SK-N-SH (cell line): ENCODE results near the gene PRPSAP2. TPM values are rescaled to one million over a fixed set of nuclear protein-coding genes. Genes with fewer than 3 reads are reported as not detected.
A peak's percentile ranks its signal among the peaks of the same experiment; 100 is the strongest.

Experiments
- CTCF ChIA-PET: fragments of 300-600, 350-600 bp; formaldehyde crosslinking; extraction: SDS; loops from one replicate; lab custom pipeline; 2021; lab: Yijun Ruan, JAX
- POLR2A ChIA-PET: fragments of 350-600 bp; sonication (Branson Sonifier 250); formaldehyde crosslinking; extraction: SDS; loops from one replicate; lab custom pipeline; 2020; ENCODE audit warnings: antibody characterized with exemption, inconsistent platforms; lab: Yijun Ruan, JAX
- DNase-seq: peaks from one replicate; pipeline ENCODE4 v3.0.0; 2012
- H2AFZ ChIP-seq: fragments of 200-600 bp; sonication (generic); 2 replicates; pipeline ENCODE4 v1.8.1; 2016; ENCODE audit warnings: antibody characterized with exemption, mild to moderate bottlenecking, low read depth
- H3F3A ChIP-seq: fragments of 200-600 bp; sonication (generic); replicated peaks from 2 replicates; pipeline ENCODE3; 2016; ENCODE audit warnings: antibody characterized with exemption, mild to moderate bottlenecking; ENCODE audit not compliant: insufficient read depth
- H3K27ac ChIP-seq, 2 experiments: fragments of 200-500 bp in 1 of 2; fragments of 200-600 bp in 1 of 2; sonication (Bioruptor generic) in 1 of 2; sonication (generic), shearing (Covaris generic) in 1 of 2; 2 replicates each; pipeline versions ENCODE4 v1.5.1 to v1.6.1; 2014 to 2016; ENCODE audit warnings: low read depth in 2 of 2, inconsistent platforms in 1 of 2, low read length in 1 of 2, mild to moderate bottlenecking in 1 of 2, mixed read lengths in 1 of 2
- H3K27me3 ChIP-seq: fragments of 200-600 bp; sonication (generic), shearing (Covaris generic); 2 replicates; pipeline ENCODE4 v1.6.1; 2016; ENCODE audit warnings: mixed run types; ENCODE audit not compliant: insufficient read depth
- H3K36me3 ChIP-seq, 2 experiments: fragments of 200-500 bp in 1 of 2; fragments of 200-600 bp in 1 of 2; sonication (Bioruptor generic) in 1 of 2; sonication (generic) in 1 of 2; replicated peaks in 1 of 2; 2 replicates each; pipeline versions ENCODE3 to v1.5.1; 2014 to 2016; ENCODE audit warnings: low read length in 1 of 2, mild to moderate bottlenecking in 1 of 2; ENCODE audit not compliant: insufficient read depth in 2 of 2, control insufficient read depth in 1 of 2
- H3K4me1 ChIP-seq, 2 experiments: fragments of 200-500 bp in 1 of 2; fragments of 200-600 bp in 1 of 2; sonication (Bioruptor generic) in 1 of 2; sonication (generic), shearing (Covaris generic) in 1 of 2; 2 replicates each; pipeline versions ENCODE4 v1.5.1 to v1.6.1; 2014 to 2016; ENCODE audit warnings: low read depth in 1 of 2, low read length in 1 of 2, mixed run types in 1 of 2; ENCODE audit not compliant: insufficient read depth in 2 of 2, control insufficient read depth in 1 of 2
- H3K4me2 ChIP-seq: fragments of 200-600 bp; sonication (generic), shearing (Covaris generic); 2 replicates; pipeline ENCODE4 v1.6.1; 2017; ENCODE audit warnings: mixed run types
- H3K4me3 ChIP-seq, 2 experiments: fragments of 200-500 bp in 1 of 2; fragments of 200-600 bp in 1 of 2; sonication (Bioruptor generic) in 1 of 2; sonication (generic), shearing (Covaris generic) in 1 of 2; 2 replicates each; pipeline versions ENCODE4 v1.5.1 to v1.8.1; 2014 to 2016; ENCODE audit warnings: low read depth in 2 of 2, inconsistent platforms in 1 of 2, low read length in 1 of 2, mild to moderate bottlenecking in 1 of 2, mixed read lengths in 1 of 2, moderate library complexity in 1 of 2
- H3K79me2 ChIP-seq: fragments of 200-600 bp; sonication (generic); 2 replicates; pipeline ENCODE4 v1.8.1; 2017; ENCODE audit warnings: mild to moderate bottlenecking; ENCODE audit not compliant: insufficient read depth
- H3K9ac ChIP-seq: fragments of 200-600 bp; sonication (generic); 2 replicates; pipeline ENCODE4 v1.6.1; 2017; ENCODE audit warnings: mixed run types
- H3K9me2 ChIP-seq: fragments of 200-600 bp; sonication (generic); 2 replicates; pipeline ENCODE4 v1.6.1; 2017; ENCODE audit warnings: mixed run types
- H3K9me3 ChIP-seq: fragments of 200-600 bp; sonication (generic); 2 replicates; pipeline ENCODE4 v1.6.1; 2017; ENCODE audit warnings: mixed run types, mild to moderate bottlenecking, moderate library complexity
- H4K20me1 ChIP-seq: fragments of 200-600 bp; sonication (generic); 2 replicates; pipeline ENCODE4 v1.6.1; 2017; ENCODE audit warnings: mild to moderate bottlenecking, mixed run types; ENCODE audit not compliant: insufficient read depth
- CHD2 ChIP-seq: fragments of 150-350 bp; IDR thresholded peaks from 2 replicates; pipeline ENCODE4 v1.6.1; 2018; ENCODE audit warnings: low read length; ENCODE audit not compliant: partially characterized antibody
- EP300 ChIP-seq, 2 experiments: IDR thresholded peaks; 2 replicates each; pipeline versions ENCODE4 v1.4.0 to v1.6.1; 2012; ENCODE audit warnings: borderline replicate concordance in 1 of 2, low read depth in 1 of 2, low read length in 1 of 2
- EZH2phosphoT487 ChIP-seq: fragments of 200-600 bp; sonication (generic); IDR thresholded peaks from 2 replicates; pipeline ENCODE4 v1.6.1; 2017; ENCODE audit warnings: low read depth, mixed run types, mild to moderate bottlenecking, antibody characterized with exemption, moderate library complexity, borderline replicate concordance
- FOXM1 ChIP-seq: IDR thresholded peaks from 2 replicates; pipeline ENCODE4 v1.4.0; 2012; ENCODE audit warnings: low read depth, mild to moderate bottlenecking
- GABPA ChIP-seq: IDR thresholded peaks from 2 replicates; pipeline ENCODE4 v1.4.0; 2012; ENCODE audit warnings: low read depth, mild to moderate bottlenecking
- GATA2 ChIP-seq: sonication (generic); formaldehyde crosslinking; IDR thresholded peaks from 2 replicates; pipeline ENCODE4 v1.5.0; 2020; ENCODE audit warnings: mild to moderate bottlenecking, missing genetic modification reagents
- MEF2A ChIP-seq: IDR thresholded peaks from 2 replicates; pipeline ENCODE4 v1.4.0; 2012; ENCODE audit warnings: low read depth, borderline replicate concordance
- MXI1 ChIP-seq: IDR thresholded peaks from 2 replicates; pipeline ENCODE4 v1.6.1; 2012; ENCODE audit warnings: mild to moderate bottlenecking, low read depth, low read length, improper control_type of control experiment
- NFIC ChIP-seq: IDR thresholded peaks from 2 replicates; pipeline ENCODE4 v1.4.0; 2012; ENCODE audit warnings: borderline replicate concordance
- NRF1 ChIP-seq: IDR thresholded peaks from 2 replicates; pipeline ENCODE4 v1.6.1; 2012; ENCODE audit warnings: low read depth, mild to moderate bottlenecking, low read length
- POLR2AphosphoS5 ChIP-seq: IDR thresholded peaks from 2 replicates; pipeline ENCODE4 v1.6.1; 2012; ENCODE audit warnings: low read depth, low read length
- RAD21 ChIP-seq: IDR thresholded peaks from 2 replicates; pipeline ENCODE4 v1.6.1; 2012; ENCODE audit warnings: mild to moderate bottlenecking, low read length
- RCOR1 ChIP-seq: fragments of 150-350 bp; IDR thresholded peaks from 2 replicates; pipeline ENCODE4 v1.6.1; 2017; ENCODE audit warnings: antibody characterized with exemption, low read length
- RFX5 ChIP-seq: IDR thresholded peaks from 2 replicates; pipeline ENCODE4 v1.6.1; 2012; ENCODE audit warnings: mild to moderate bottlenecking, improper control_type of control experiment, low read length
- SIN3A ChIP-seq: IDR thresholded peaks from 2 replicates; pipeline ENCODE4 v1.6.1; 2012; ENCODE audit warnings: low read depth, mild to moderate bottlenecking, low read length, moderate library complexity, borderline replicate concordance
- SMC3 ChIP-seq: IDR thresholded peaks from 2 replicates; pipeline ENCODE4 v1.6.1; 2012; ENCODE audit warnings: low read depth, low read length, improper control_type of control experiment
- TAF1 ChIP-seq: IDR thresholded peaks from 2 replicates; pipeline ENCODE4 v1.6.1; 2012; ENCODE audit warnings: low read depth, mild to moderate bottlenecking, low read length, moderate library complexity, borderline replicate concordance
- YY1 ChIP-seq: IDR thresholded peaks from 2 replicates; pipeline ENCODE4 v1.4.0; 2012; ENCODE audit warnings: low read depth, mild to moderate bottlenecking
- WGBS: methylation state at CpG from one replicate; pipeline ENCODE4 v1.1.6; 2017; ENCODE audit warnings: low lambda C conversion rate; 5-methylcytosine and 5-hydroxymethylcytosine counted together
- polyA plus RNA-seq, 3 experiments: library from polyadenylated mRNA; depleted of rRNA; stranded (reverse); fragments of >200 nt; gene quantifications; 2 replicates each; pipeline ENCODE4 v1.2.3, GENCODE V29; 2012
- TF ChIP-seq, protein P1 (sequence below): fragments of 150-350 bp; IDR thresholded peaks from 2 replicates; pipeline ENCODE4 v1.6.1; 2017; ENCODE audit warnings: antibody characterized with exemption, low read length, low read depth, borderline replicate concordance
- TF ChIP-seq, protein P2 (sequence below): IDR thresholded peaks from 2 replicates; pipeline ENCODE4 v1.4.0; 2012; ENCODE audit warnings: low read depth
- TF ChIP-seq, protein P3 (sequence below): fragments of 150-350 bp; IDR thresholded peaks from 2 replicates; pipeline ENCODE4 v1.6.1; 2016; ENCODE audit warnings: mild to moderate bottlenecking, low read depth, low read length
- TF ChIP-seq, protein P4 (sequence below): IDR thresholded peaks from 2 replicates; pipeline ENCODE4; 2012

The PRPSAP2 gene
- polyA plus RNA-seq, 1 of the 3 experiments (the other 2 are of a cell fraction): 27.6 TPM

DNA sequence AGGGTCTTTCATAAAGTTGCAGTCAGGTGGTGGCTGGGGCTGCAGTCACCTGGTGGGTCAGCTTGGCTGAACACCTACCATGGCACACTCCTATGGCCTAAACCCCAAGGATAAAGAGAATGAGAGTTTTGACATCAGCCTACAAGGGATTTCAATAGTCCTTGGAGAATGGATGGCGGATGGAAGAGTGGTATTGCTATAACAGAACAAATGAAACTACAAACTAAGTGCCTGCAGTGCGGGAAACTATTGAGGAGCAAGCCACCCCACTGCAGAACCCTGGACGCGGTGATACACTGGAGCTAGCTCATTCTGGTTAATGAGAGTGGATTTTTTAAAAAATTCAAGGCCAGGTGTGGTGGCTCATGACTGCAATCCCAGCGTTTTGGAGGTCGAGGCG is 3.0 kb upstream of the PRPSAP2 start:
- Histone ChIP-seq H3F3A (no peaks in the 10 kb centered on the region), H3K4me2 (peak overlapping the region; percentile 87), H3K9me2 (no peaks in the 10 kb centered on the region), H3K4me1 (peaks cover 7 to 17% of the 10 kb centered on the region in 2 experiments; a peak in 3 of 4 replicates), H3K9ac (no peak overlapping the region), H4K20me1 (no peaks in the 10 kb centered on the region), H3K9me3 (no peaks in the 10 kb centered on the region), H3K4me3 (peak overlapping the region; percentile 59 to 63; a peak in 3 of 4 replicates), H3K36me3 (no peaks in the 10 kb centered on the region), H3K27ac (no peak overlapping the region), H2AFZ (no peak overlapping the region), H3K79me2 (peaks cover 31% of the 10 kb centered on the region), H3K27me3 (no peaks in the 10 kb centered on the region)
- CTCF ChIA-PET: interaction anchor here (1.0 kb wide), 1 partner anchor 38 kb away, joined by 3 read pairs; no protein-coding TSS in a partner anchor
- no peak for TF ChIP-seq POLR2AphosphoS5
- TF ChIP-seq, protein P1, sequence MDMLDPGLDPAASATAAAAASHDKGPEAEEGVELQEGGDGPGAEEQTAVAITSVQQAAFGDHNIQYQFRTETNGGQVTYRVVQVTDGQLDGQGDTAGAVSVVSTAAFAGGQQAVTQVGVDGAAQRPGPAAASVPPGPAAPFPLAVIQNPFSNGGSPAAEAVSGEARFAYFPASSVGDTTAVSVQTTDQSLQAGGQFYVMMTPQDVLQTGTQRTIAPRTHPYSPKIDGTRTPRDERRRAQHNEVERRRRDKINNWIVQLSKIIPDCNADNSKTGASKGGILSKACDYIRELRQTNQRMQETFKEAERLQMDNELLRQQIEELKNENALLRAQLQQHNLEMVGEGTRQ: no peak
- TF ChIP-seq RFX5: no peak
- POLR2A ChIA-PET: no interaction called here
- DNase-seq: no peak
- 72% methylated on average over 7 of the region's 7 CpGs for WGBS

DNA sequence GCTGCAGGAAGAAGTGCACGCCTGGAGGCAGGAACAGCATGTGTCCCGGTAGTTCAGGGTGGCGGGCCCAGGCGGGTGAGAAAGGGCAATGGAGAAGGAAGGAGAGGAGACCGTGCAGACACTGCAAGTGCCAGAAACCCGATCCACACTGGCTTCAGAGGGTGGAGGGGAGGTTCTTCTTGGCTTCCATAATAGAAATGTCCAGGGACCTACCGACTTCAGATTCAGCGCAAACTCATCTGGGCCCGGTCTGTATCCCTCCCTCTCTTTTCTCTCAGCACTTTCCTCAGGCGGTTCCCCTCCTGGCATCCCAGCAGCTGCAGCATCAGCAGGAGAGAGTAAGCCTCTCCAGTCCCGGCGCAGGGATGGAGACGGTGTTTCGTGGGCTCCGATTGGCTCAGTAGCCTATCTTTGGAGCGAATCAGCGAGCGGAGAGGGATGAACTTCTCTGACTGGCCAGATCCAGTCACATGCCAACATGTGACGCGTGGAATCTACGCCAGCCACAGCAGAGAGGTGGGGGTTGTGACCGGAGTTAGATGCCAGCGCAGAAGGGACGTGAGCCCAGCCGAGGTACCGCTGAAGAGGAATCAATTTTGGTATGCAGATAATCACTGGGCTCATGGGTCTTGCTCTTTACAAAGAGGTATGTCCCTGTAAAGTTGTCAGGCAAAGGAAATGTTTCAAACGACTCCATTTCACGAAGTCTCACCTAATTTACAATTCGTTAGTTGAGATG is 1.9 kb upstream of the PRPSAP2 start:
- Histone ChIP-seq H3K9me2 (no peaks in the 10 kb centered on the region), H3K4me1 (peaks cover 7 to 17% of the 10 kb centered on the region in 2 experiments; a peak in 3 of 4 replicates), H3K27me3 (no peaks in the 10 kb centered on the region), H4K20me1 (no peaks in the 10 kb centered on the region), H3K79me2 (peaks cover 41% of the 10 kb centered on the region), H3K36me3 (no peaks in the 10 kb centered on the region), H3K9ac (peak overlapping the region; percentile 58), H3F3A (no peaks in the 10 kb centered on the region), H3K4me3 (peak overlapping the region; percentile 59 to 63), H3K4me2 (peak overlapping the region; percentile 87), H3K9me3 (no peaks in the 10 kb centered on the region), H2AFZ (peak overlapping the region; percentile 86), H3K27ac (peak overlapping the region; percentile 53 to 89; a peak in 3 of 4 replicates)
- ChIA-PET CTCF (interaction anchor here (1.0 kb wide), 1 partner anchor 37 kb away, joined by 3 read pairs; no protein-coding TSS in a partner anchor), POLR2A (no interaction called here)
- peak; percentile 86 for DNase-seq
- WGBS: 0% methylated on average over 21 of the region's 29 CpGs
- peak; percentile 58 for TF ChIP-seq CHD2
- TF ChIP-seq MXI1: peak; percentile 53; the same call in 1 of the 2 replicates
- TF ChIP-seq, protein P2, sequence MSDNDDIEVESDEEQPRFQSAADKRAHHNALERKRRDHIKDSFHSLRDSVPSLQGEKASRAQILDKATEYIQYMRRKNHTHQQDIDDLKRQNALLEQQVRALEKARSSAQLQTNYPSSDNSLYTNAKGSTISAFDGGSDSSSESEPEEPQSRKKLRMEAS: peak; percentile 66
- no peak for TF ChIP-seq GABPA
- TF ChIP-seq RCOR1: no peak; the same call in 1 of the 2 replicates
- TF ChIP-seq, protein P1: peak; percentile 93
- TF ChIP-seq SMC3: no peak
- TF ChIP-seq EP300 (IDR thresholded peaks at IDR 0.05; ENCODE audit: borderline replicate concordance in 1 of 2, low read depth in 1 of 2, low read length in 1 of 2): peak in 1 of 2 experiments; percentile 19; a peak in 1 of 4 replicates
- TF ChIP-seq MEF2A: no peak
- TF ChIP-seq YY1: peak; percentile 60; the same call in 1 of the 2 replicates
- TF ChIP-seq NRF1: peak; percentile 47
- TF ChIP-seq GATA2: no peak
- no peak for TF ChIP-seq FOXM1
- peak; percentile 69; the same call in 1 of the 2 replicates for TF ChIP-seq SIN3A
- peak; percentile 93 for TF ChIP-seq TAF1
- no peak for TF ChIP-seq EZH2phosphoT487
- TF ChIP-seq RAD21: no peak
- TF ChIP-seq, protein P3, sequence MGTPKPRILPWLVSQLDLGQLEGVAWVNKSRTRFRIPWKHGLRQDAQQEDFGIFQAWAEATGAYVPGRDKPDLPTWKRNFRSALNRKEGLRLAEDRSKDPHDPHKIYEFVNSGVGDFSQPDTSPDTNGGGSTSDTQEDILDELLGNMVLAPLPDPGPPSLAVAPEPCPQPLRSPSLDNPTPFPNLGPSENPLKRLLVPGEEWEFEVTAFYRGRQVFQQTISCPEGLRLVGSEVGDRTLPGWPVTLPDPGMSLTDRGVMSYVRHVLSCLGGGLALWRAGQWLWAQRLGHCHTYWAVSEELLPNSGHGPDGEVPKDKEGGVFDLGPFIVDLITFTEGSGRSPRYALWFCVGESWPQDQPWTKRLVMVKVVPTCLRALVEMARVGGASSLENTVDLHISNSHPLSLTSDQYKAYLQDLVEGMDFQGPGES: peak; percentile 23; the same call in 1 of the 2 replicates
- TF ChIP-seq, protein P4, sequence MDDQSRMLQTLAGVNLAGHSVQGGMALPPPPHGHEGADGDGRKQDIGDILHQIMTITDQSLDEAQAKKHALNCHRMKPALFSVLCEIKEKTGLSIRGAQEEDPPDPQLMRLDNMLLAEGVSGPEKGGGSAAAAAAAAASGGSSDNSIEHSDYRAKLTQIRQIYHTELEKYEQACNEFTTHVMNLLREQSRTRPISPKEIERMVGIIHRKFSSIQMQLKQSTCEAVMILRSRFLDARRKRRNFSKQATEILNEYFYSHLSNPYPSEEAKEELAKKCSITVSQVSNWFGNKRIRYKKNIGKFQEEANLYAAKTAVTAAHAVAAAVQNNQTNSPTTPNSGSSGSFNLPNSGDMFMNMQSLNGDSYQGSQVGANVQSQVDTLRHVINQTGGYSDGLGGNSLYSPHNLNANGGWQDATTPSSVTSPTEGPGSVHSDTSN: no peak
- TF ChIP-seq NFIC: no peak
